Right atrium auricular region (tissue), 2 donors: ENCODE measurements around the gene NCOA6. TPM values are rescaled to one million over a fixed set of nuclear protein-coding genes. Genes with fewer than 3 reads are reported as not detected.

Experiments used
- DNase-seq: peaks from one replicate; pipeline ENCODE4 v3.0.0-alpha.2; 2019; ENCODE audit warnings: low spot score
- H3K27ac ChIP-seq, 2 donors: fragments of 200-600 bp; sonication (generic); 1 replicate in 1 of 2; 2 replicates in 1 of 2; pipeline ENCODE4 v1.5.1; 2016 to 2019
- H3K27me3 ChIP-seq, 2 donors: fragments of 200-600 bp; sonication (generic); one replicate each; pipeline versions ENCODE4 v1.5.1 to v1.6.0; 2017 to 2019
- H3K36me3 ChIP-seq: fragments of 200-600 bp; sonication (generic); one replicate; pipeline ENCODE4 v1.5.1; 2016
- H3K4me1 ChIP-seq, 2 donors: fragments of 200-600 bp; sonication (generic); one replicate each; pipeline versions ENCODE4 v1.5.1 to v1.6.0; 2017 to 2019
- H3K4me3 ChIP-seq, 2 donors: fragments of 200-600 bp; sonication (generic); 1 replicate in 1 of 2; 2 replicates in 1 of 2; pipeline ENCODE4 v1.5.1; 2017 to 2019; ENCODE audit warnings: mild to moderate bottlenecking in 1 of 2, moderate library complexity in 1 of 2
- H3K9me3 ChIP-seq, 2 donors: fragments of 200-600 bp; sonication (generic); one replicate each; pipeline ENCODE4 v1.5.1; 2019
- CTCF ChIP-seq, 2 donors: fragments of 200-600 bp; sonication (generic); IDR thresholded peaks; one replicate each; pipeline ENCODE4 v1.5.1; 2019; ENCODE audit warnings: antibody characterized with exemption in 2 of 2
- total RNA-seq, 2 donors: library from RNA; depleted of rRNA; stranded (reverse); fragments of >200 nt; gene quantifications; one replicate each; pipeline ENCODE4 v1.1.0, GENCODE V29; 2016

Gene NCOA6
- total RNA-seq, 2 donors from 2014 or later, result 18.2 to 18.4 TPM

GRCh38 chr20:34669094-34669493, 156.4 kb downstream of the NCOA6 start:
- Histone ChIP-seq H3K27ac (no peak overlapping the region), H3K4me3 (no peak overlapping the region), H3K9me3 (no peaks in the 10 kb centered on the region), H3K27me3 (no peaks in the 10 kb centered on the region), H3K4me1 (no peaks in the 10 kb centered on the region), H3K36me3 (no peaks in the 10 kb centered on the region)
- no peak for TF ChIP-seq CTCF (IDR thresholded peaks at IDR 0.05)
- no peak for DNase-seq

Other genes with a start within 250 kb of the NCOA6 start
- 10 to 100 TPM; 16.6 to 17.7 TPM for gene PIGU, start 148.6 kb downstream of the NCOA6 start, total RNA-seq
- gene TP53INP2, start 121.3 kb downstream of the NCOA6 start, total RNA-seq, result 10 to 100 TPM; 59.5 to 66.0 TPM
- gene GGT7, start 47.2 kb upstream of the NCOA6 start, total RNA-seq, result 10 to 100 TPM in 1 of 2 donors, 1 to 10 TPM in 1; 7.3 to 10.3 TPM
- gene ACSS2, start 51.0 kb upstream of the NCOA6 start, total RNA-seq, result 10 to 100 TPM; 64.6 to 89.4 TPM
- gene GSS, start 130.2 kb upstream of the NCOA6 start, total RNA-seq, result 10 to 100 TPM; 23.0 to 38.3 TPM
- 10 to 100 TPM; 24.4 to 34.9 TPM for gene MYH7B, start 130.2 kb upstream of the NCOA6 start, total RNA-seq